Activated CD4-positive, alpha-beta T cell treated with anti-CD3 and anti-CD28 coated beads, Interleukin-2, amount 50 U/mL, for 1 hour (primary cell): Measurements from ENCODE around the gene ATG2A.

Experiments used
- DNase-seq: peaks from one replicate; pipeline ENCODE4 v3.0.0-alpha.2; 2020

ATG2A gene

DNA sequence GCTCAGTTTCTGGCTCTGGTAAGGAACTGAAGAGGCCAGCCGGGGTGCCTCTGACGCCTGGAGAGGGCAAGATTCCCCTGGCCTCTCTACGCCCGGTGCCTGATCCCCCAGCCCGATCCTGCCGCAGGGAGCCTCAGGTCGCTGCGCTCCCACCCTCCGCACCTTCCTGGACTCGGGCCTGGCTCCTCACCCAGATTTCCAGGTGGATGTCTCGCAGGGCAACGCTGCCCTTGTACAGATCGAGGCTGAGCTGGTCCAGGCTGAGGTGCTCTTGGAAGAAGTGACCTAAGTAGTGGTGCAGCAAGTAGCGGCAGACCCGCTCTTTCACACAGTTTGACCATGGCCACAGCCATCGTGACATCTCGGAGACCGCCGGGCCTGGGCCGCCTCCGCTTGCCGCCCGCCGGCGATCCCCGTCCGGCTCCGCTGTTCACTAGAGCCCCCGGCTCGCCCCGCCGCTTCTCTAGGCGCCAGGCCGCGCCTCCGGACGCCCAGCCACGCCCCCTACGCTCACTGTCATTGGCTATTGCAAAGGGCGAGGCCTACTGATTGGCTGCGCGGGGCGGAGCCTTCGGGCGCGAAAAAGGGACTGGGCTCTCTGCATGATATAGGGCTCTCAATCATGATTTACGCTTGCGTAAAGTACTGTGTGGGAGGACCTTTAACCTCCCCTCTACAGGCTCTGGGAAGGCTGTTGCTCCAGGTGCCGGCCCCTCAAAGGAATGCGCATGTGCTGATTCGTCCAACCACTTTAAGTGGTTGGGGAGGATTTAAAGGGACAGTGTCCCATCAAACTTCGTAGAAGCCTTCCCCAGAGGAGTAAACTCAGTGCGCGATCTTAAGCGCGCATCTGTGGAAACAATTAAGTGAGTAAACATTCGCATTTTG lies at the start of gene ATG2A:
ATG2A (minus strand) TSS at position 435 of the 888 bp plus-strand sequence; CDS start at position 361, 74 bp downstream.
- DNase-seq: peak; percentile 99

DNA sequence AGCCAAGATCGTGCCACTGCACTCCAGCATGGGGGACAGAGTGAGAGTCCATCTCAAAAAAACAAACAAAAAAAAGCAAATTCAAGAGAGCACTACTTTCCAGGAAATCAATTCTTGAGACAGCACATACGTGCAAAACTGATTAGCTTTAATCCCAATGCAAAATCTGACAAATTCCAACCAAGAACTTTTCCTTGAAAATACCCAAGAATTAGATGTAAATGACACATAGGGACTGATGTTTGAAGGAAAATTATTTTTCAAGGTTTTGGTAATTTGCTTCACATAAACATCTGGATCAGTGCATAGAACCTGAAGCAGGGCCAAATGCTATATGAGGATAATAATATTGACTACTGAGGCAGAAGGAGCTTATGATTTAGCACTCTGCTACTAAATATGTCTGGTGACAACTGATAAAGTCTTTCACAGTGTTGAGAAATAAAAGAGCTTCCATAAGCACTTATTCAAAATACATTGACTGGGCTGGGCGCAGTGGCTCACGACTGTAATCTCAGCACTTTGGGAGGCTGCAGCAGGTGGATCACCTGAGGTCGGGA lies 46.1 kb upstream of the ATG2A start:
- no peak for DNase-seq

GRCh38 chr11:64960719-64961118 lies 43.7 kb upstream of the ATG2A start:
- DNase-seq: no peak

- no peak for DNase-seq
These were observed 42.5 kb upstream of the ATG2A start for GRCh38 chr11:64959498-64959897.

- no peak for DNase-seq
These were observed 37.2 kb upstream of the ATG2A start for GRCh38 chr11:64954201-64954600.

DNA sequence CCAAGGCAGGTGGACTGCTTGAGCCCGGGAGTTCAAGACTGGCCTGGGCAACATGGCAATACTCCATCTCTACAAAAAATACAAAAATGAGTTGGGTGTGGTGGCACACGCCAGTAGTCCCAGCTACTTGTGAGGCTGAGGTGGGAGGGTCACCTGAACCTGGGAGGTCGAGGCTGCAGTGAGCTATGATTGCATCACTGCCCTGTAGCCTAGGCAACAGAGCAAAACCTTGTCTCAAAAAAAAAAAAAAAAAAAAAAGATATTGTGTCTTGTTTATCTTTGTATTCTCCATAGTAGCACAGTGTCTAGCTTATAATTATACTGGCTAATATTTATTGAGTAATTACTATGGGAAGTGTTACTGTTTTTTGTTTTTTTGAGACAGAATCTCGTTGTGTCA lies 34.5 kb upstream of the ATG2A start:
- no peak for DNase-seq

DNA sequence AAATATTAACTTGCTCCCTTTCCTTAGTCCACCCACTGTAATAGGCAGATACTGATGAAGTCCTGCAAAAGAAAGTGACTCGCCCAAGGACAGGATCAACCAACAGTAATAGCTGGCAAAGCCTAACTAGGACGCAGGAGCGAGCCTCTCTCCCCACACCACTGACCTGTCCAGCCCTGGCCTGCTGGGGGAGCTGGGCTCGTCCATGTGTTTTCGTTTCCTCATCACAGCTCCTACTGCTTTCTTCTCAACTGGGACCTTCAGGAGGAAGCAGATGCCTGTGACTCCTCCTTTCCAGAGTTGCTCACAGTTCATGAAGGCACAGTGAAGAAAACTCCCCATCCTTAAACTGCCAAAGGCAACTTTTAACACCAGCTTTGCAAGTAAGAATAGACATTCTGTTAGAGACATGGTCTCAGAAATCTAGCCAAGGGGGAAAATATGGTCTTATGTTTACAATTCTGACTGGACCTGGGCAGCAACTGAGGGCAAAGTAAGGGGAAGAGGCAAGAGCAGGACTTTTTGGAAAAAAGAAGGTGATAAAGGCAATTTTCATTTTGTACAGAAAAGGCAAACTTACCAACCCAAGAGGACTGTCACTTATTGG lies 30.3 kb upstream of the ATG2A start:
- no peak for DNase-seq

- no peak for DNase-seq
These were observed 19.5 kb upstream of the ATG2A start for GRCh38 chr11:64936539-64936938.

DNA sequence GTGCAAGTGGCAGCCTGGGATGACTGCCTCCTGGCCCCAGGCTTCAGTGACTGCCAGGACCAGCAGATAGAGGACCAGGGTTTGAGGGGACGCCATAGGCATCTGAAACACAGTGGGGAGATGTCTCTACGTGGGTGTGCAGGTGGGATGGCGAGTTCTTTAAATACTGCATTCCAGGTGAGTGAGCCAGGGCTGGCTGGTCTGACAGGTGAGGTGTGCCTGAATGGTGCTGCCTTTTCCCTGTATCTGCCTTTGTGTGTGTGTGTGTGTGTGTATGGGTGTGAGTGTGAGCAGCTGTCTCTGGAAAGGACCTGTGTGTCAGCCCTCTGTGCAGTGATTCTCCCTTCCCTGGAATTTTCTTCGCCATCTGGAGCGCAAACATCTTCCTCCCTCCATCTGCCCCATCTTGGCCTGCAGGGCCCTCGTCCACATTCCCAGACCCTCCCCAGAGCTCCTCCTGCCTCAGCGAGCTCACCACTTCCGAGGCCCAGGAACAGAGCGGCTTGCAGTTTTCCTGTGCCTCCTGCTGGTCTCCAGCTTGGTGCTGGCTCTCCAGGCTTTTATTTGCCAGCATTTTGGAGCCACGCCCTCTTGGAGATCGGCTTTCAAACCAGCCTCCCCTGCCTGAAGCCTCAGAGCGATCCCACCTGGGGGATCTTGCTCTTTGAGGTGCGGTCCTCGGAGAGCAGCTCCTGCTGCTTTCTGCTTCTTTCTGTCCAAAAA lies 18.5 kb upstream of the ATG2A start, which contains the start of gene GPHA2:
GPHA2 (minus strand) TSS at position 535 of the 723 bp plus-strand sequence; CDS start at position 102, 433 bp downstream.
- no peak for DNase-seq

DNA sequence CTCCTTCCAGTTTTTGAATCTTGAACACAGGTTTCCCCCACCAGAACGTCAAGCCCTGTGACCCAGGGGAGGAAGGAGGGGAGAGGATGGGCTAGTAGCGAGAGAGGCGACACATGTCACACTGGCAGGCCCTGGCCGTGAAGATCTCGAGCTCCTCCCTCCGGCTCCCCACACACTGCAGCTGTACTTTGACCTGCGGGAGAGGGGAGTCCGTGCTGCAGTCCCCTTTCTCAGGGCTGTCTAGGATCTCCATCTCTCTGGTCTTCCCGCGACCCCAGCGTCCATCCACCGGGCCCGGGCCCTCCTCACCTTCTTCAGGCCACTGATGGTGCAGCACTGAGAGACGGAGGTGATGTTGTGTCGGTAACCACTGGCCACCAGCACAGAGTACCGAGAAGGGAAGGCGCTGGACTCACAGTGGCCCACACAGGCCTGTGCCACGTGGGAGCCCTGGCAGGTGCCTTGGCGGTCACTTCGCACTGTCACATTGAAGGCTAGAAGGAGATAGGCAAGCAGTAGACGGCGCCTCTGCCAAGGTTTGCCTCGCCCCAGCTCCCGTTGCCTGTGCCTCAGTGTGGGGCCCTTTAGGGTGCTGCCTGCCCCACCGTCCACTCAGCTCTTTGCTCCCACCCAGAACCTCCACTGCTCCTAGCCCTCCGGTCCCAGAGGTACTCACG lies 17.8 kb upstream of the ATG2A start:
- no peak for DNase-seq

GRCh38 chr11:64933935-64934681 lies 17.1 kb upstream of the ATG2A start:
- no peak for DNase-seq

DNA sequence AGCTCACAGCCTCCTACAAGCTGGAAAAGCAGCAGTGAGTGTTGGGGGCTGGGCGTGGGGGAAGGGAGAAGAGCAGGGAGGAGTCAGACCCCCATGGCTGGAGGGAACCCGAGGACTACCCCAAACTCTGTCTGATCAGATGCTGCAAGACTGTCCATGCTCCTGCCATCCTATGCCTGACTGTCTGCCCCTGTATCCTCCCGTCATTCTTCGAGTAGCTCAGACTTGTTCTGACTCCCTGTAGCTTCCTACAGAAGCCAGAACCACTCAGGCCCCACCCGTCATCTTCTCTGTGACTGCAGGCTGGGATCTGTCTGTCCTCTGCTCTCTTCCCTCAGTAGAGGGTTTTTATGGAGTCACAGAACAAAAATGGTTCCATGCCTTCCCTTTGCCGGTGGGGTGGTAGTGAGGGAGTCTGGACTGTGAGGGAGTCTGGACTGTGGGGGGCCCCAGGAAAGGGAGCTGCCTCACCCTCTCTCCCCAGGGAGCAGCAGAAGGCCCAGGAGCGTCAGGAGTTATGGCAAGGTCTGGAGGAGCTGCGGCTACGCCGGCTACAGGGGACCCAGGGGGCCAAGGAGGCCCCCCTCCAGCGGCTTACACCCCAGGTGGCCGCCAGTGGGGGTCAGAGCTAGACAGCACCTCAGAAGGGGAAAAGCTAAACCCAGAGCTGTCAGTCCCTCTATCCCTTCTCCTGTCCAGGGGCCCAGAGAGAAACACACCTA lies 16.4 kb upstream of the ATG2A start:
- no peak for DNase-seq

DNA sequence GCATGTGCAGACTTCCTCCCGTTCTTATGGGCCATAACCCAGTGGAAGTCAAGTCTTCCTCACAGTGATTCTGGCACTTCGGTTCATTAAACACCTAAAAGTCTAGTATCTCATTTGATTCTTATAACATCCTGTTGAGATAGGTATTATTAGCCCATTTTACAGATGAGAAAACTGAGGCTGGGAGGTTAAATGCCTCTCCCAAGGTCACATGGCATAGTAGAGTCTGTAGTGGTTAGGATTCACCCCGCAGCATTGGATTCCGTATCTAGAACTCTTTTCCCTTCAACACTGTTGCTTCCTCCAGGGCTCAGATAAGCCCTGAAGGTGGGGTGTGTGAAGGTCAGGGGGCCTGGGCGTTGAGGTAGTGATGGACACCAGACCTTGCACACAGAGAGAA lies 15.3 kb upstream of the ATG2A start:
- DNase-seq: no peak

DNA sequence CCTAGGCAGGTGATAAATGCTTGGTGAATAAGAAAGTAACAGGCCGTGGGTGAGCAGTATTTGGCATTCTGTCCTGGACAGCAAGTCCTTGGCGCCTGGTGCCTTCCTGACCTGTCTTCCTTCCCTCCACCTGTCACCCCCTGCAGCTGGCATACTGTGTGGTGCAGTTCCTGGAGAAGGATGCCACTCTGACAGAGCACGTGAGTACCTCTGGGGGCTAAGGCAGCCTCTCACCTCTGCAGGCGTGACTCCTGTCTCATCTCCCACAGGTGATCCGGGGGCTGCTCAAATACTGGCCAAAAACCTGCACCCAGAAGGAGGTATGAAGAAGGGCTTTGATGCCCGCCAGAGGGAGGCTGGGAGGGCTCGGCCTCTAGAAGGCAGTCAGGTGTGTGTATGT lies 14.3 kb upstream of the ATG2A start:
- DNase-seq: no peak

GRCh38 chr11:64930340-64930739 lies 13.3 kb upstream of the ATG2A start:
- DNase-seq: no peak

DNA sequence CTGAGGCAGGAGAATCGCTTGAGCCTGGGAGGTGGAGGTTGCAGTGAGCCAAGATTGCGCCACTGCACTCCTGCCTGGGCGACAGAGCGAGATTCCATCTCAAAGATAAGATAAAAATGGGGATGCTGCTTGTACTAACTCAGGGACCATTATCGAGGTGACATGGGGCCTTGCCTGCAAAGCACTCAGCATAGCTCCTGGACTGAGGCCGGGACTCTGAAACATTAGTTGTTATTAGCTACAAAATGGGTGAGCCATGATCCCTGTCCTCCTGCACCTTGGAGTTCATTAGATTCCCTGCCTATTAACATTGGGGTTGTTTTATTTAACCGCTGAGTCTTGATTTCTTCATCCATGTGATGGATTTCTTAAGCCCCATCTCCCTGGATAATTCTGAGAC lies 12.6 kb upstream of the ATG2A start:
- no peak for DNase-seq

DNA sequence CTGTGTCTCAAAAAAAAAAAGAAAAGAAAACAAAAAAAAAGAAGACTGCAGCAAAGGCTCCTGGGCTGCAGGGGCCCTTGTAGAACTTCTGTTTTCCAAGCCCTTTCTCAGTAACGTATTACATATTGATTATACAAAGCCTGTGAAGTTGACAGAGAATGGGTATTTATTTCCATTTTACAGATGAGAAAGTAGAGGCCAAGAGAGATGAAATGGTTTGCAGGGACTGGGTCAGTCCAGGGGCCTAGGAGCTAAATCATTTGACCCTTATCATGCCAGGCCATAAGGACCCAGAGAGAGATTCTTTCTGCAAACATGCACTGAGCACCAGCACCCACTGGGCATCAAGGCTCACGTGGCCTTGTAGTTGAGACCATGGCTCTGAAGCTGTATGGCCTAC lies 11.9 kb upstream of the ATG2A start:
- no peak for DNase-seq

GRCh38 chr11:64926689-64927088 lies 9.7 kb upstream of the ATG2A start:
- no peak for DNase-seq

DNA sequence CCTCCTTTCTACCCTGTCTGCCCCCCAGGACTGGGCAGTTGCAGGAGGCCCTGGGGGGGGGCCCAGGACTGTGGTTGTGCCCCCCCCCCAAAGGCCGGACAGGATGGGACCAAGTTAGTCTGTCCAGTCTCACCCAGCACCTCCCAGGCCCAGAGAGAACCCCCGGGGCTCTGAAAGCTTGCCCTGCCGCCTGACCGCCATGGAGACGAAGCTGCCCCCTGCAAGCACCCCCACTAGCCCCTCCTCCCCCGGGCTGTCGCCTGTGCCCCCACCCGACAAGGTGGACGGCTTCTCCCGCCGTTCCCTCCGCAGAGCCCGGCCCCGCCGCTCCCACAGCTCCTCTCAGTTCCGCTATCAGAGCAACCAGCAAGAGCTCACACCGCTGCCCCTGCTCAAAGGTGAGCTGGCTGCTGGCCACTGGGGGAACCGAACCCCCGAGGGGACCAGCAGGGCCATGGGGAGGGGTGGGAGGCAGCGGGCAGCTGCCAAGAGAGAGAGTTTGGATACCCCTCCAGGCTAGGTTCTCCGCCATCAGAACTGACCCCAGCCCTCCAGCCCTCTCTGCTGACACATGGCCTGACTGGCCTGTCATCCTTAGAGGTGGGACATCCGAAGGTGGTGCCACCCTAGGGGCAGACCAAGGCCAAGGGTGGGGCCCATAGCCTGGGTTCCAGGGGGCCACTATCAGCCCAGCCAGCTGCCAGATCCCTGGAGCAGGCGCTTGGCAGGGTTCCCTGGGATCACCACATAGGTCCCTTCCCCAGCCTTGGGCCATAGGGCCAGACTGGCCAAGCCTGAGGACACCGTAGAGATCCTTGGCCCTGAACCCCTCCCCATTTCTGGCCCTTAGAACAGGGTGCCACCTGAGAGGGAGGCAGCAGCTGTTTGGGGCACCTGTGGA lies 8.8 kb upstream of the ATG2A start:
- no peak for DNase-seq

GRCh38 chr11:64924910-64925284 lies 7.9 kb upstream of the ATG2A start:
- DNase-seq: no peak
